H1 (cell line): ENCODE results near the gene ILF2. TPM values are rescaled to one million over a fixed set of nuclear protein-coding genes. Genes with fewer than 3 reads are reported as not detected.

Experiments
- CTCF ChIA-PET: fragments of 300-600 bp; sonication (Branson Sonifier 250); formaldehyde crosslinking; loops from one replicate; lab custom pipeline; 2021; ENCODE audit not compliant: partially characterized antibody; lab: Charles Lee
- POLR2A ChIA-PET: fragments of 300-600 bp; sonication (Branson Sonifier 250); formaldehyde crosslinking; loops from one replicate; lab custom pipeline; 2021; ENCODE audit warnings: inconsistent platforms; ENCODE audit not compliant: partially characterized antibody; lab: Charles Lee
- DNase-seq, 2 experiments: peaks; one replicate each; pipeline versions ENCODE4 v3.0.0 to v3.0.0-alpha.2; 2010 to 2022; ENCODE audit warnings: low spot score in 2 of 2, low read depth in 1 of 2, mixed read lengths in 1 of 2
- FAIRE-seq: peaks from 2 replicates; lab custom pipeline; 2011; peaks lifted over from hg19 to GRCh38; lab: Jason Lieb, UNC
- H2AFZ ChIP-seq: 2 replicates; pipeline ENCODE4 v1.8.1; 2012; ENCODE audit warnings: low read length, inconsistent platforms
- H2AK5ac ChIP-seq: 2 replicates; pipeline ENCODE4 v1.6.1; 2013; ENCODE audit warnings: low read depth, low read length
- H2BK120ac ChIP-seq: replicated peaks from 2 replicates; pipeline ENCODE3; 2013; ENCODE audit warnings: low read depth, low read length, inconsistent platforms
- H2BK12ac ChIP-seq: 2 replicates; pipeline ENCODE4 v1.6.1; 2013; ENCODE audit warnings: low read depth, low read length
- H2BK15ac ChIP-seq: 2 replicates; pipeline ENCODE4 v1.6.1; 2013; ENCODE audit warnings: low read length
- H2BK20ac ChIP-seq: 2 replicates; pipeline ENCODE4 v1.6.1; 2013; ENCODE audit warnings: low read length
- H2BK5ac ChIP-seq: 2 replicates; pipeline ENCODE4 v1.6.1; 2013; ENCODE audit warnings: low read depth, low read length
- H3K14ac ChIP-seq: 2 replicates; pipeline ENCODE4 v1.6.1; 2013; ENCODE audit warnings: inconsistent platforms; ENCODE audit not compliant: insufficient read length
- H3K18ac ChIP-seq: 2 replicates; pipeline ENCODE4 v1.6.1; 2013; ENCODE audit warnings: low read length; ENCODE audit errors: extremely low read depth
- H3K23ac ChIP-seq: 2 replicates; pipeline ENCODE4 v1.6.1; 2013; ENCODE audit warnings: inconsistent platforms; ENCODE audit not compliant: insufficient read length
- H3K23me2 ChIP-seq: 2 replicates; pipeline ENCODE4 v1.6.1; 2013; ENCODE audit warnings: low read depth, low read length
- H3K27ac ChIP-seq: 2 replicates; pipeline ENCODE4 v1.6.1; 2011; ENCODE audit warnings: low read depth, low read length, inconsistent platforms
- H3K27me3 ChIP-seq, 4 experiments: replicated peaks in 1 of 4; 1 replicate in 1 of 4; 2 replicates in 3 of 4; pipeline versions ENCODE4 v1.6.1 to v1.8.1; 2011 to 2013; ENCODE audit warnings: low read length in 3 of 4, mild to moderate bottlenecking in 3 of 4, inconsistent platforms in 2 of 4, mixed read lengths in 2 of 4, moderate library complexity in 1 of 4; ENCODE audit not compliant: control insufficient read depth in 3 of 4, insufficient read depth in 3 of 4; ENCODE audit errors: extremely low read depth in 1 of 4
- H3K36me3 ChIP-seq, 4 experiments: 2 replicates each; pipeline versions ENCODE4 v1.6.1 to v1.8.1; 2011 to 2013; ENCODE audit warnings: mild to moderate bottlenecking in 4 of 4, low read length in 3 of 4, moderate library complexity in 2 of 4, control low read depth in 1 of 4, inconsistent platforms in 1 of 4; ENCODE audit not compliant: insufficient read depth in 4 of 4, control insufficient read depth in 2 of 4
- H3K4ac ChIP-seq: replicated peaks from 2 replicates; pipeline ENCODE3; 2013; ENCODE audit warnings: low read length, low read depth, mixed read lengths, inconsistent platforms; ENCODE audit not compliant: insufficient read length
- H3K4me1 ChIP-seq, 4 experiments: replicated peaks in 1 of 4; 1 replicate in 1 of 4; 2 replicates in 3 of 4; pipeline versions ENCODE4 v1.6.1 to v1.8.1; 2011 to 2013; ENCODE audit warnings: low read length in 3 of 4, inconsistent platforms in 2 of 4, mixed read lengths in 1 of 4; ENCODE audit not compliant: insufficient read depth in 4 of 4, control insufficient read depth in 3 of 4
- H3K4me2 ChIP-seq, 2 experiments: 2 replicates each; pipeline versions ENCODE4 v1.6.1 to v1.8.1; 2011 to 2013; ENCODE audit warnings: low read depth in 2 of 2, low read length in 2 of 2, control low read depth in 1 of 2, inconsistent platforms in 1 of 2, mild to moderate bottlenecking in 1 of 2; ENCODE audit not compliant: insufficient read depth in 1 of 2
- H3K4me3 ChIP-seq, 4 experiments: fragments of 200-600, 300-600 bp in 1 of 4; sonication (generic), shearing (Covaris generic), sonication (Bioruptor Twin) in 1 of 4; 2 replicates each; pipeline versions ENCODE4 v1.5.1 to v1.8.1; 2011 to 2016; ENCODE audit warnings: low read length in 4 of 4, low read depth in 3 of 4, control low read depth in 2 of 4, inconsistent platforms in 2 of 4, mild to moderate bottlenecking in 2 of 4, mixed read lengths in 1 of 4, moderate library complexity in 1 of 4; ENCODE audit not compliant: insufficient read depth in 2 of 4; ENCODE audit errors: extremely low read depth in 1 of 4
- H3K56ac ChIP-seq: replicated peaks from 2 replicates; pipeline ENCODE3; 2013; ENCODE audit warnings: low read depth, mild to moderate bottlenecking, mixed read lengths, low read length, inconsistent platforms; ENCODE audit not compliant: insufficient read length
- H3K79me1 ChIP-seq: 2 replicates; pipeline ENCODE4 v1.6.1; 2013; ENCODE audit warnings: low read depth, low read length, control low read depth
- H3K79me2 ChIP-seq, 2 experiments: 2 replicates each; pipeline versions ENCODE4 v1.6.1 to v1.8.1; 2012 to 2013; ENCODE audit warnings: low read length in 2 of 2, mild to moderate bottlenecking in 2 of 2, inconsistent platforms in 1 of 2; ENCODE audit not compliant: insufficient read depth in 2 of 2, control insufficient read depth in 1 of 2
- H3K9ac ChIP-seq, 4 experiments: replicated peaks in 1 of 4; 1 replicate in 1 of 4; 2 replicates in 3 of 4; pipeline versions ENCODE4 v1.6.1 to v1.8.1; 2011 to 2013; ENCODE audit warnings: low read depth in 3 of 4, low read length in 3 of 4, control low read depth in 2 of 4, mild to moderate bottlenecking in 2 of 4, moderate library complexity in 2 of 4, inconsistent platforms in 1 of 4; ENCODE audit errors: extremely low read depth in 1 of 4
- H3K9me3 ChIP-seq, 2 experiments: 2 replicates each; pipeline versions ENCODE4 v1.6.1 to v1.8.1; 2012 to 2013; ENCODE audit warnings: mild to moderate bottlenecking in 2 of 2, moderate library complexity in 2 of 2, control low read depth in 1 of 2, inconsistent platforms in 1 of 2, low read depth in 1 of 2, low read length in 1 of 2, mixed read lengths in 1 of 2; ENCODE audit not compliant: insufficient read depth in 2 of 2
- H4K20me1 ChIP-seq, 2 experiments: replicated peaks in 1 of 2; 2 replicates each; pipeline versions ENCODE3 to v1.8.1; 2011 to 2013; ENCODE audit warnings: inconsistent platforms in 2 of 2, low read length in 2 of 2, mild to moderate bottlenecking in 1 of 2; ENCODE audit not compliant: insufficient read depth in 2 of 2, control insufficient read depth in 1 of 2
- H4K5ac ChIP-seq: 2 replicates; pipeline ENCODE4 v1.6.1; 2013; ENCODE audit warnings: low read length, low read depth, mixed read lengths, inconsistent platforms; ENCODE audit not compliant: insufficient read length
- H4K8ac ChIP-seq: 2 replicates; pipeline ENCODE4 v1.8.0; 2013; ENCODE audit warnings: mild to moderate bottlenecking, moderate library complexity, low read length, inconsistent platforms; ENCODE audit not compliant: insufficient read depth; ENCODE audit errors: extremely low read depth
- H4K91ac ChIP-seq: replicated peaks from 2 replicates; pipeline ENCODE3; 2013; ENCODE audit warnings: low read length, mixed read lengths, inconsistent platforms; ENCODE audit not compliant: insufficient read length
- ATF2 ChIP-seq: IDR thresholded peaks from 2 replicates; pipeline ENCODE4 v1.6.1; 2012; ENCODE audit warnings: low read length, inconsistent platforms
- BACH1 ChIP-seq: IDR thresholded peaks from 2 replicates; pipeline ENCODE4 v1.6.1; 2012; ENCODE audit warnings: low read length, improper control_type of control experiment
- CBX5 ChIP-seq: fragments of 300-800, 300-1000 bp; sonication (generic); IDR thresholded peaks from 2 replicates; pipeline ENCODE4 v1.7.1; 2016; ENCODE audit warnings: antibody characterized with exemption, low read length, low read depth
- CHD1 ChIP-seq: IDR thresholded peaks from 2 replicates; pipeline ENCODE4 v1.6.1; 2012; ENCODE audit warnings: low read depth, low read length, improper control_type of control experiment
- CHD2 ChIP-seq: IDR thresholded peaks from 2 replicates; pipeline ENCODE4 v1.6.1; 2012; ENCODE audit warnings: low read length, improper control_type of control experiment
- CREB1 ChIP-seq: IDR thresholded peaks from 2 replicates; pipeline ENCODE4 v1.6.1; 2012; ENCODE audit warnings: inconsistent platforms
- CTBP2 ChIP-seq: IDR thresholded peaks from 2 replicates; pipeline ENCODE4 v1.7.0; 2011; ENCODE audit warnings: borderline replicate concordance, mild to moderate bottlenecking, moderate library complexity, mixed read lengths, low read length; ENCODE audit not compliant: insufficient read depth, insufficient read length
- HDAC6 ChIP-seq: IDR thresholded peaks from one replicate; pipeline ENCODE4 v1.7.1; 2012; ENCODE audit warnings: low read depth, mild to moderate bottlenecking, inconsistent platforms, low read length, moderate library complexity
- KDM1A ChIP-seq: fragments of 200-600, 300-600 bp; sonication (generic); IDR thresholded peaks from 2 replicates; pipeline ENCODE4 v1.7.1; 2016; ENCODE audit warnings: mild to moderate bottlenecking, low read length, borderline replicate concordance
- MAX ChIP-seq: IDR thresholded peaks from 2 replicates; pipeline ENCODE4 v1.6.1; 2012; ENCODE audit warnings: inconsistent platforms
- SP1 ChIP-seq: IDR thresholded peaks from 2 replicates; pipeline ENCODE4 v1.6.1; 2011; ENCODE audit warnings: low read depth, low read length
- SUZ12 ChIP-seq: fragments of 200-600 bp; sonication (generic); IDR thresholded peaks from 2 replicates; pipeline ENCODE4 v1.6.1; 2012; ENCODE audit warnings: mild to moderate bottlenecking, inconsistent platforms, low read length, moderate library complexity, mixed read lengths
- TAF7 ChIP-seq: optimal IDR thresholded peaks from 2 replicates; pipeline ENCODE3; 2011; ENCODE audit warnings: low read depth, mild to moderate bottlenecking, inconsistent platforms, low read length, moderate library complexity, borderline replicate concordance
- WGBS, 2 experiments: shearing (Covaris generic) in 1 of 2; methylation state at CpG; one replicate each; pipeline versions ENCODE4 v1.1.6 to v1.1.7; 2013 to 2015; ENCODE audit warnings: low lambda C conversion rate in 2 of 2, mixed read lengths in 2 of 2, inconsistent platforms in 1 of 2, low coverage in 1 of 2, missing lambda C conversion rate in 1 of 2; ENCODE audit not compliant: insufficient replicate concordance in 2 of 2, insufficient coverage in 1 of 2, insufficient read length in 1 of 2; ENCODE audit errors: extremely low coverage in 1 of 2, missing lambda C conversion rate in 1 of 2; 5-methylcytosine and 5-hydroxymethylcytosine counted together
- polyA plus RNA-seq, 7 experiments: library from polyadenylated mRNA; depleted of rRNA in 3 of 7; stranded (reverse) in 5 of 7; unstranded in 2 of 7; fragments of >200 nt in 5 of 7; fragments of 200-250 nt in 2 of 7; gene quantifications; 1 replicate in 5 of 7; 2 replicates in 1 of 7; 4 replicates in 1 of 7; pipeline versions ENCODE4 v1.2.1 to v1.2.3, GENCODE V29; 2011 to 2013; ENCODE audit warnings: missing spikeins in 2 of 7, mixed read lengths in 2 of 7
- total RNA-seq: library from RNA; stranded (reverse); fragmentation: NEBNext Ultra II Directional; extraction: Animal tissue kit (Norgen Biotek cat#: 25700); gene quantifications from 2 replicates; pipeline ENCODE4 v1.2.1, GENCODE V29; 2021

The ILF2 gene
- total and polyA plus RNA-seq, 2 of the 8 experiments (the other 6 are each of a cell fraction or from before 2014, with no cell fraction given), result 389 to 474 TPM

DNA sequence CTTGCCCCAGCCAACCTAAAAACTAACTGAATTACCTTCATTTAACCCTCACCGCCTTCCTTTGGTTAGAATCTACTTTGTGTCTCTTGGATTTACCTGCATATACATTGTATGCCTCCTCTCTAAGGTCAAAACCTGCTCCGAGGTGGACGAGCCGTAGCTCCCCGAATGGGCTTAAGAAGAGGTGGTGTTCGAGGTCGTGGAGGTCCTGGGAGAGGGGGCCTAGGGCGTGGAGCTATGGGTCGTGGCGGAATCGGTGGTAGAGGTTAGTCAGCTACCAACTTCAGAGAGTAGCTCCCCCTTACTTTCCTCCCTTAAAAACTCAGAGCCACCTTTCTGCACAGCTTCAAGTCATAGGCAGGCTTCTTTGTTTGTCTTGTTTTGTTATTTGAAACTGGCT is 27.7 kb downstream of the ILF2 start:
- no peak overlapping the region for H3K14ac ChIP-seq
- no peak overlapping the region for H4K5ac ChIP-seq
- no peak for DNase-seq
- H2AFZ ChIP-seq, result no peak overlapping the region
- no peak overlapping the region for H3K4me3 ChIP-seq
- ChIA-PET POLR2A (interaction anchor here (1.0 to 16.2 kb wide), 9 partner anchors 7 to 132 kb away, joined by 3 to 343 read pairs (median 6); partner anchors contain the start of genes CHTOP, ILF2, S100A1 and S100A13), CTCF (interaction anchor here (0.7 to 1.7 kb wide), 8 partner anchors 9 to 321 kb away, joined by 3 to 4 read pairs (median 3); partner anchors contain the start of genes S100A1 and S100A13)
- H3K4me2 ChIP-seq, result no peak overlapping the region
- H3K4me1 ChIP-seq, result peaks cover 0 to 3% (median 0%) of the 10 kb centered on the region in 4 experiments; a peak in 1 of 7 replicates
- H4K8ac ChIP-seq, result peak overlapping the region; percentile 66; the same call in 1 of the 2 replicates
- H3K79me1 ChIP-seq, result no peaks in the 10 kb centered on the region
- peaks cover 0 to 12% of the 10 kb centered on the region in 2 experiments; a peak in 2 of 4 replicates for H3K79me2 ChIP-seq
- H3K27me3 ChIP-seq, result no peaks in the 10 kb centered on the region
- no peak overlapping the region for H3K18ac ChIP-seq
- H3K23ac ChIP-seq, result no peak overlapping the region
- H3K56ac ChIP-seq, result no peak overlapping the region
- no peaks in the 10 kb centered on the region for H3K23me2 ChIP-seq
- no peak overlapping the region for H2BK5ac ChIP-seq
- H4K91ac ChIP-seq, result no peak overlapping the region
- no peak for FAIRE-seq
- no peak overlapping the region for H3K4ac ChIP-seq
- no peak overlapping the region for H2BK120ac ChIP-seq
- no peak overlapping the region for H2BK12ac ChIP-seq
- H3K9me3 ChIP-seq, result no peaks in the 10 kb centered on the region
- no peak overlapping the region for H2BK15ac ChIP-seq
- H3K27ac ChIP-seq, result no peak overlapping the region
- no peak overlapping the region for H2BK20ac ChIP-seq
- H2AK5ac ChIP-seq, result no peak overlapping the region
- peaks cover 46 to 80% (median 72%) of the 10 kb centered on the region in 4 experiments for H3K36me3 ChIP-seq
- H4K20me1 ChIP-seq, result peaks cover 6 to 7% of the 10 kb centered on the region in 2 experiments
- no peak overlapping the region for H3K9ac ChIP-seq
- WGBS, 2 experiments, result 98% methylated on average over 11 of the region's 11 CpGs; no CpG with 5 or more reads in 1 of the 2 experiments
- TF ChIP-seq SUZ12 (no peak), CHD1 (no peak), CBX5 (no peak), SP1 (no peak), TAF7 (no peak), KDM1A (no peak), CHD2 (no peak), BACH1 (no peak), MAX (no peak), HDAC6 (no peak), CREB1 (no peak), ATF2 (no peak), CTBP2 (no peak)
